Measurements from ENCODE around the gene FAM3A. TPM values are rescaled to one million over a fixed set of nuclear protein-coding genes. Genes with fewer than 3 reads are reported as not detected.

The FAM3A gene
- total and polyA plus RNA-seq, 9 of the 15 experiments (the other 6 are each of a cell fraction or from before 2014, with no cell fraction given) = 0.75 to 70.6 (median 27.0) TPM

- no peak for TF ChIP-seq ZNF280B (CRISPR knock-in tag; IDR thresholded peaks at IDR 0.05)
- 0 out of 4 replicates have a peak, but pooled peaks of 1 of the 2 experiments have one; percentile 18 for TF ChIP-seq UBTF (IDR thresholded peaks at IDR 0.05; ENCODE audit: borderline replicate concordance in 1 of 2, low read depth in 2 of 2, low read length in 2 of 2)
- TF ChIP-seq SRSF1 (IDR thresholded peaks at IDR 0.05; ENCODE audit: low read depth, low read length) = no peak
- TF ChIP-seq GTF3C2 (IDR thresholded peaks at IDR 0.05; ENCODE audit: borderline replicate concordance, extremely low read depth, insufficient read length) = no peak
- TF ChIP-seq MYC (IDR thresholded peaks at IDR 0.05; ENCODE audit: low read depth, low read length) = no peak
- TF ChIP-seq MYC (CRISPR knock-in tag; IDR thresholded peaks at IDR 0.05; ENCODE audit: borderline replicate concordance, low read depth) = no peak
- no peak for TF ChIP-seq MYNN (IDR thresholded peaks at IDR 0.05)
- no peak for TF ChIP-seq MYNN (CRISPR knock-in tag; IDR thresholded peaks at IDR 0.05)
- no peak for TF ChIP-seq ZNF445 (CRISPR knock-in tag; IDR thresholded peaks at IDR 0.05; ENCODE audit: low read depth)
- 0 out of 2 replicates have a peak, but pooled peaks have one; percentile 21 for TF ChIP-seq HNRNPL (IDR thresholded peaks at IDR 0.05; ENCODE audit: low read depth, low read length)
- TF ChIP-seq ATF7 (IDR thresholded peaks at IDR 0.05) = no peak
- TF ChIP-seq RB1 (IDR thresholded peaks at IDR 0.05; ENCODE audit: low read depth) = peak; percentile 27; the same call in 1 of the 2 replicates
- TF ChIP-seq TCF3 (CRISPR knock-in tag; IDR thresholded peaks at IDR 0.05) = no peak; the same call in 1 of the 2 replicates
- no peak for TF ChIP-seq TCFL5 (CRISPR knock-in tag; conservative IDR thresholded peaks at IDR 0.05)
- TF ChIP-seq NEUROD1 (IDR thresholded peaks at IDR 0.05; ENCODE audit: borderline replicate concordance, low read depth, low read length, partially characterized antibody) = no peak
These were observed 30.6 kb upstream of the FAM3A start, which contains the start of gene G6PD (continued) for GRCh38 chrX:154546354-154547244.
